Natural killer cell (primary cell): ENCODE data around the gene COMMD7. TPM values are rescaled to one million over a fixed set of nuclear protein-coding genes. Genes with fewer than 3 reads are reported as not detected.

ENCODE experiments used
- ATAC-seq, 3 donors: fragments of 150-1000 bp in 2 of 3; fragments of 200-7000 bp in 1 of 3; cut with Tn5 transposase; 1 replicate in 1 of 3; 2 replicates in 2 of 3; pipeline ENCODE4 v1.10.0; 2021; ENCODE audit warnings: mild to moderate bottlenecking in 2 of 3, moderate library complexity in 2 of 3
- DNase-seq, 2 donors: peaks; one replicate each; pipeline versions ENCODE4 v3.0.0 to v3.0.0-alpha.2; 2013 to 2021; ENCODE audit warnings: mixed read lengths in 1 of 2
- H3K27ac ChIP-seq: one replicate; pipeline ENCODE4 v1.5.1; 2013; ENCODE audit warnings: mild to moderate bottlenecking, low read length
- H3K27me3 ChIP-seq: one replicate; pipeline ENCODE4 v1.6.1; 2013; ENCODE audit warnings: low read length; ENCODE audit not compliant: control insufficient read depth, insufficient read depth
- H3K36me3 ChIP-seq: one replicate; pipeline ENCODE4 v1.6.1; 2013; ENCODE audit warnings: low read length; ENCODE audit not compliant: control insufficient read depth, insufficient read depth
- H3K4me1 ChIP-seq: one replicate; pipeline ENCODE4 v1.6.1; 2013; ENCODE audit warnings: low read length; ENCODE audit not compliant: control insufficient read depth, insufficient read depth
- H3K4me3 ChIP-seq: one replicate; pipeline ENCODE4 v1.5.1; 2013; ENCODE audit warnings: low read length
- H3K9me3 ChIP-seq: one replicate; pipeline ENCODE4 v1.6.1; 2013; ENCODE audit warnings: low read length; ENCODE audit not compliant: control insufficient read depth, insufficient read depth
- H3K27ac Mint-ChIP-seq, 2 donors: one replicate each; pipeline ENCODE4 v1.8.0; 2022; ENCODE audit warnings: mild to moderate bottlenecking in 2 of 2, mixed read lengths in 2 of 2, moderate library complexity in 1 of 2
- H3K27me3 Mint-ChIP-seq, 2 donors: one replicate each; pipeline ENCODE4 v1.8.0; 2022; ENCODE audit warnings: low read depth in 2 of 2, mixed read lengths in 2 of 2
- H3K36me3 Mint-ChIP-seq: one replicate; pipeline ENCODE4 v1.8.0; 2022; ENCODE audit warnings: mixed read lengths
- H3K4me1 Mint-ChIP-seq, 2 donors: one replicate each; pipeline ENCODE4 v1.8.0; 2022; ENCODE audit warnings: mixed read lengths in 2 of 2
- H3K4me3 Mint-ChIP-seq: one replicate; pipeline ENCODE4 v1.8.0; 2022; ENCODE audit warnings: mild to moderate bottlenecking, moderate library complexity, mixed read lengths
- H3K9me3 Mint-ChIP-seq, 2 donors: one replicate each; pipeline ENCODE4 v1.8.0; 2022; ENCODE audit warnings: mixed read lengths in 2 of 2
- WGBS: methylation state at CpG from one replicate; pipeline ENCODE4 v1.1.7; 2013; ENCODE audit warnings: missing lambda C conversion rate; ENCODE audit not compliant: insufficient coverage; 5-methylcytosine and 5-hydroxymethylcytosine counted together
- intact Hi-C: fragments of 100-400 bp; cut with micrococcal nuclease; formaldehyde crosslinking; loops from one replicate; pipeline ENCODE4 v1.14.2; 2022
- total RNA-seq, 4 donors: library from RNA; stranded (reverse); fragments of 120-200 nt in 1 of 4; gene quantifications; one replicate each; pipeline versions ENCODE4 v1.2.3 to v1.2.4, GENCODE V29; 2013 to 2022
- TF ChIP-seq, protein P1 (sequence below): fragments of 200-600 bp; IDR thresholded peaks from one replicate; pipeline ENCODE4 v1.8.0; 2022; ENCODE audit warnings: antibody characterized with exemption

COMMD7 gene
- total RNA-seq, 3 donors from 2014 or later (not counting 1 experiment from before 2014, with no cell fraction given) = 56.7 to 72.1 (median 68.1) TPM

- H3K27me3 Mint-ChIP-seq = no peaks in the 10 kb centered on the region
- no peak overlapping the region for H3K4me3 Mint-ChIP-seq
- H3K27ac Mint-ChIP-seq = no peak overlapping the region
- WGBS = over 99% methylated on average over 9 of the region's 10 CpGs
- TF ChIP-seq, protein P1, sequence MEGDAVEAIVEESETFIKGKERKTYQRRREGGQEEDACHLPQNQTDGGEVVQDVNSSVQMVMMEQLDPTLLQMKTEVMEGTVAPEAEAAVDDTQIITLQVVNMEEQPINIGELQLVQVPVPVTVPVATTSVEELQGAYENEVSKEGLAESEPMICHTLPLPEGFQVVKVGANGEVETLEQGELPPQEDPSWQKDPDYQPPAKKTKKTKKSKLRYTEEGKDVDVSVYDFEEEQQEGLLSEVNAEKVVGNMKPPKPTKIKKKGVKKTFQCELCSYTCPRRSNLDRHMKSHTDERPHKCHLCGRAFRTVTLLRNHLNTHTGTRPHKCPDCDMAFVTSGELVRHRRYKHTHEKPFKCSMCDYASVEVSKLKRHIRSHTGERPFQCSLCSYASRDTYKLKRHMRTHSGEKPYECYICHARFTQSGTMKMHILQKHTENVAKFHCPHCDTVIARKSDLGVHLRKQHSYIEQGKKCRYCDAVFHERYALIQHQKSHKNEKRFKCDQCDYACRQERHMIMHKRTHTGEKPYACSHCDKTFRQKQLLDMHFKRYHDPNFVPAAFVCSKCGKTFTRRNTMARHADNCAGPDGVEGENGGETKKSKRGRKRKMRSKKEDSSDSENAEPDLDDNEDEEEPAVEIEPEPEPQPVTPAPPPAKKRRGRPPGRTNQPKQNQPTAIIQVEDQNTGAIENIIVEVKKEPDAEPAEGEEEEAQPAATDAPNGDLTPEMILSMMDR = no peak
- no peak overlapping the region for H3K27ac ChIP-seq
- peaks cover 3 to 8% of the 10 kb centered on the region in 2 donors for H3K4me1 Mint-ChIP-seq
- H3K27me3 ChIP-seq = no peaks in the 10 kb centered on the region
- no peaks in the 10 kb centered on the region for H3K9me3 Mint-ChIP-seq
- H3K36me3 ChIP-seq = no peaks in the 10 kb centered on the region
- H3K4me1 ChIP-seq = peaks cover 3% of the 10 kb centered on the region
- H3K4me3 ChIP-seq = no peak overlapping the region
- H3K9me3 ChIP-seq = no peaks in the 10 kb centered on the region
- intact Hi-C loops = no loop called here
- no peak for ATAC-seq
- DNase-seq = no peak
- H3K36me3 Mint-ChIP-seq = no peaks in the 10 kb centered on the region
These were observed 56.6 kb downstream of the COMMD7 start for GRCh38 chr20:32686530-32687179.

DNA sequence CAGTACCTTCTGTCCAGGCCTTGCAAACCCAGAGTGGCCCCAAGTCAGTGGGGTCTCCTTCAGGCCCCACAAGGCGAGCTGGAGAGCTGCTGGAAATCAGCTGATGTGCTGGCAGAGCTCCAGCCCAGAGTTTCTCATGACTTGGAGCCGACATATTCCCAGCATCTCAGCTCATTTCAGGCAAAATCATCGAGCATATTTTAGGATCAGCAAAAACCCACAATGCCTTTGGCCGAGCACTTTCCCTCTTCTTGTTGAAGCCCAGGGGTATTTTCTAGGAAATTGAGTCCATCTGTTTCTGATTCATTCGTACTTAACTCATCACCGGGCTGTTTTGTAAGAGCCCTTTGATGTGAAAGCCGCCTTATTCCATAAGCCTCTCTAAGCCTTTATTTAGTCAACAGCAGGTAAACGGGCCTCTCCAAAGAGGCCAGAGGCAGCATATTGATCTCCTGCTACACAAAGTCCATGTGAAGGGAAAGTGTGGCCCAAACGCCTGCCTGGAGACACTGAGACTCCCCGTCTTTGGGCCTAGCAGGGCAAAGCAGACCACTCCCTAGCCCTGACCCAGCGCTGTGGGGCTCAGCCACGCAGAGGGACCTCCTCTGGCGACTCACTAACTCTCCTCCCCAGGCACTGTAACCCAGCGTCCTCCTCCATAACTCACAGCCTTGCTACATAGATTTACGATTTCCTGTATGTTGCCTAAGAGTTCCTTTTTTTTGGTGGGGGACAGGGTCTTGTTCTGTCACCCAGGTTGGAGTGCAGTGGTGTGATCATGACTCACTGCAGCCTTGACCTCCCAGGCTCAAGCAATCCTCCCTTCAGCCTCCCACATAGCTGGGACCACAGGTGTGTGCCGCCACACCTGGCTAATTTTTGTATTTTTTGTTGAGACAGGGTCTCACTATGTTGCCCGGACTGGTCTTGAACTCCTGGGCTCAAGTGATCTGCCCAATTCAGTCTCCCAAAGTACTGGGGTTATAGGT lies 57.4 kb downstream of the COMMD7 start:
- H3K4me1 Mint-ChIP-seq = peaks cover 11 to 12% of the 10 kb centered on the region in 2 donors
- Histone ChIP-seq H3K36me3 (no peaks in the 10 kb centered on the region), H3K4me3 (no peak overlapping the region), H3K27me3 (no peaks in the 10 kb centered on the region), H3K4me1 (peaks cover 11% of the 10 kb centered on the region), H3K9me3 (no peaks in the 10 kb centered on the region), H3K27ac (no peak overlapping the region)
- 60% methylated on average over 16 of the region's 17 CpGs for WGBS
- intact Hi-C loops = no loop called here
- H3K36me3 Mint-ChIP-seq = no peaks in the 10 kb centered on the region
- ATAC-seq (no peak), DNase-seq (no peak)
- no peaks in the 10 kb centered on the region for H3K9me3 Mint-ChIP-seq
- TF ChIP-seq, protein P1 = no peak
- H3K27me3 Mint-ChIP-seq = no peaks in the 10 kb centered on the region
- H3K27ac Mint-ChIP-seq = no peak overlapping the region
- H3K4me3 Mint-ChIP-seq = no peak overlapping the region

DNA sequence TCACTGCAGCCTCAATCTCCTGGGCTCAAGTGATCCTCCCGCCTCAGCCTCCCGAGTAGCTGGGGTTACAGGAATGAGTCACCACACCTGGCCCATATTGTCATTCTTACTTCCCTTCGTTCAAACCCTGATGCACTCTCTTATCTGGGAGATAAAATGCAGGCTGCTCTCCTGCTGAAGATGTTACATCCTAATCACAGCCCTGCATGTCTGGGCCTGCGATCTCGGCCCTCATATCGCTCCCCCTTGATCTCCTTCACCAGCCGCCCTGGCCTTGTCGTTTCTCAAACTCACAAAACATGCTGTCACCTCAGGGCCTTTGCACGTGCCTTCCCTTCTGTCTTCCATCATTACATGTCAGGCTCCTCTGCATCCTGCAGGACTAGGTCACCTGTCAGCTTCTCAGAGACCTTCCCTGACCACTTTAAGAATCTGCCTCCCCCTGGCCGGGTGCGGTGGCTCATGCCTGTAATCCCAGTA lies 60.7 kb downstream of the COMMD7 start:
- DNase-seq (no peak), ATAC-seq (no peak)
- no peaks in the 10 kb centered on the region for H3K9me3 Mint-ChIP-seq
- 78% methylated on average over 11 of the region's 11 CpGs for WGBS
- H3K27me3 Mint-ChIP-seq = no peaks in the 10 kb centered on the region
- peaks cover 15 to 16% of the 10 kb centered on the region in 2 donors for H3K4me1 Mint-ChIP-seq
- H3K36me3 ChIP-seq = no peaks in the 10 kb centered on the region
- H3K36me3 Mint-ChIP-seq = no peaks in the 10 kb centered on the region
- H3K4me3 ChIP-seq = no peak overlapping the region
- H3K27ac ChIP-seq = no peak overlapping the region
- peak overlapping the region in 1 of 2 donors; percentile 26 for H3K27ac Mint-ChIP-seq
- peak overlapping the region; percentile 4 for H3K4me3 Mint-ChIP-seq
- TF ChIP-seq, protein P1 = no peak
- H3K27me3 ChIP-seq = no peaks in the 10 kb centered on the region
- peaks cover 16% of the 10 kb centered on the region for H3K4me1 ChIP-seq
- H3K9me3 ChIP-seq = no peaks in the 10 kb centered on the region
- intact Hi-C loops = no loop called here
